Tibial nerve (tissue), 3 donors: Measurements from ENCODE around the gene DAPK1.

ENCODE experiments used
- CTCF ChIP-seq, 5 experiments: fragments of 200-600 bp in 3 of 5; fragments of 450-650 bp in 2 of 5; sonication (generic) in 3 of 5; IDR thresholded peaks; one replicate each; pipeline ENCODE4 v1.5.1; 2016 to 2019; ENCODE audit warnings: antibody characterized with exemption in 5 of 5, mild to moderate bottlenecking in 3 of 5, moderate library complexity in 2 of 5
- POLR2A ChIP-seq, 2 donors: fragments of 450-650 bp; IDR thresholded peaks; one replicate each; pipeline ENCODE4 v1.6.1; 2017; ENCODE audit warnings: antibody characterized with exemption in 2 of 2, mild to moderate bottlenecking in 2 of 2, moderate library complexity in 2 of 2

DNA sequence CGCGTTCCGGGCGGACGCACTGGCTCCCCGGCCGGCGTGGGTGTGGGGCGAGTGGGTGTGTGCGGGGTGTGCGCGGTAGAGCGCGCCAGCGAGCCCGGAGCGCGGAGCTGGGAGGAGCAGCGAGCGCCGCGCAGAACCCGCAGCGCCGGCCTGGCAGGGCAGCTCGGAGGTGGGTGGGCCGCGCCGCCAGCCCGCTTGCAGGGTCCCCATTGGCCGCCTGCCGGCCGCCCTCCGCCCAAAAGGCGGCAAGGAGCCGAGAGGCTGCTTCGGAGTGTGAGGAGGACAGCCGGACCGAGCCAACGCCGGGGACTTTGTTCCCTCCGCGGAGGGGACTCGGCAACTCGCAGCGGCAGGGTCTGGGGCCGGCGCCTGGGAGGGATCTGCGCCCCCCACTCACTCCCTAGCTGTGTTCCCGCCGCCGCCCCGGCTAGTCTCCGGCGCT is at the start of gene DAPK1:
- peak in 1 of 2 donors; percentile 34 for TF ChIP-seq POLR2A (IDR thresholded peaks at IDR 0.05)
- peak in 1 of 5 experiments; percentile 15 for TF ChIP-seq CTCF (IDR thresholded peaks at IDR 0.05)
